Calu3 (cell line): ENCODE measurements around the gene DEFB132. TPM values are rescaled to one million over a fixed set of nuclear protein-coding genes. Genes with fewer than 3 reads are reported as not detected.
"Not testable (repeated sequence)": the region's sequence is repeated elsewhere in the genome, so short reads cannot be mapped to it uniquely, and the experiment has no call there.

Experiments
- BruUV-seq: library from RNA; stranded (reverse); fragments of 400-500 nt; replicated peaks from 2 replicates; lab custom pipeline; 2021; lab: Mats Ljungman, UMichigan
- CTCF ChIA-PET: fragments of 300-600 bp; sonication (Branson Sonifier 250); formaldehyde crosslinking; loops from one replicate; lab custom pipeline; 2022; ENCODE audit warnings: antibody characterized with exemption; lab: Charles Lee
- DNase-seq: peaks from one replicate; pipeline ENCODE4 v3.0.0; 2022
- H3K27ac Mint-ChIP-seq: one replicate; pipeline ENCODE4 v1.8.0; 2022; ENCODE audit warnings: mixed read lengths; ENCODE audit not compliant: unreplicated experiment
- H3K27me3 Mint-ChIP-seq: one replicate; pipeline ENCODE4 v1.8.0; 2022; ENCODE audit warnings: mixed read lengths; ENCODE audit not compliant: unreplicated experiment
- H3K36me3 Mint-ChIP-seq: one replicate; pipeline ENCODE4 v1.8.0; 2022; ENCODE audit warnings: mild to moderate bottlenecking, moderate library complexity, mixed read lengths; ENCODE audit not compliant: insufficient read depth, unreplicated experiment
- H3K4me1 Mint-ChIP-seq: one replicate; pipeline ENCODE4 v1.8.0; 2022; ENCODE audit warnings: mild to moderate bottlenecking, low read depth, mixed read lengths; ENCODE audit not compliant: unreplicated experiment
- H3K4me3 Mint-ChIP-seq: one replicate; pipeline ENCODE4 v1.8.0; 2022; ENCODE audit warnings: mild to moderate bottlenecking, low read depth, moderate library complexity, mixed read lengths; ENCODE audit not compliant: unreplicated experiment
- H3K9me3 Mint-ChIP-seq: one replicate; pipeline ENCODE4 v1.8.0; 2022; ENCODE audit warnings: low read depth, mixed read lengths; ENCODE audit not compliant: unreplicated experiment
- intact Hi-C: fragments of 100-400 bp; cut with micrococcal nuclease; formaldehyde crosslinking; loops from one replicate; pipeline ENCODE4 v1.10.0; 2022; ENCODE audit not compliant: unreplicated experiment
- total RNA-seq: library from RNA; stranded (reverse); gene quantifications from 2 replicates; pipeline ENCODE4 v1.2.3, GENCODE V29; 2022
- TF ChIP-seq, protein P1 (sequence below): fragments of 200-600 bp; IDR thresholded peaks from one replicate; pipeline ENCODE4 v1.8.0; 2022; ENCODE audit warnings: antibody characterized with exemption; ENCODE audit not compliant: unreplicated experiment

DEFB132 gene
- total RNA-seq, 1 experiment from 2014 or later, result not detected

DNA sequence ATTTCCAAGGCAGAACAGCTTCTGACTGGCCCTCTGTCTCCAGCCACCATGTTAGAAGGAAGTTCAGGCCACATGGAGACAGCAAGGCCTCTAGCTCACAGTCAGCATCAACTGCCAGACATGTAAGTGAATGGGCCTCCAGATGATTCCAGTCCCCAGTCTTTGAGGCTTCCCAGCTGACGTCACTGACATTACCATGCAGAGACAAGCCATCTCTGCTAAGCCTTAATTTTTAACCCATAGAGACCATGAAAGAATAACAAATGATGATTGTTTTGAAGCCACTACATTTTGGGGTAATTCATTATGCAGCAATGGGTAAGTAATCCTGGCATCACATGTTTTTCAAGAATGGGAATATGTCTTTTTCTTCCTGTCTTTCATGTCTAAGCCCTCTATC is 41.7 kb upstream of the DEFB132 start:
- H3K27me3 Mint-ChIP-seq, result peaks cover 74% of the 10 kb centered on the region
- CTCF ChIA-PET, result no interaction called here

DNA sequence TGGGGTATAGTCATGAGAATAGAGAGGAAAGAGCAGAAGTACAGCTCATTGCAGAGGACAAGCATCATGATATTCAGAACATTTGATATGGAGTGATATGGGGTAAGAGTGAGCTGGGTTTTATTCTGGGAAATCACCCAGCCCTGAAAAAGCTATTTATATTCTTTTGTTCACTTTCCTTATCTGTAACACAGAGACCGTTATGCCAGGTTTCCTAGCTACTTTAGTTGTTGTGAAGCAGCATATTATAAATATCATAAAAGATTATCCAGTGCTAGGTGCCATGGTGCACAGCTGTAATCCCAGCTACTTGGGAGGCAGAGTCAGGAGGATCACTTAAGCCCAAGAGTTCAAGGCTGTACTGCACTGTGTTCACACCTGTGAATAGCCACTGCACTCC is 40.3 kb upstream of the DEFB132 start:
- intact Hi-C loops, result no loop called here
- Mint-ChIP-seq H3K4me3 (no peak overlapping the region), H3K27me3 (peaks cover 76% of the 10 kb centered on the region), H3K27ac (no peak overlapping the region), H3K36me3 (no peaks in the 10 kb centered on the region), H3K9me3 (no peaks in the 10 kb centered on the region), H3K4me1 (no peaks in the 10 kb centered on the region)
- TF ChIP-seq, protein P1, sequence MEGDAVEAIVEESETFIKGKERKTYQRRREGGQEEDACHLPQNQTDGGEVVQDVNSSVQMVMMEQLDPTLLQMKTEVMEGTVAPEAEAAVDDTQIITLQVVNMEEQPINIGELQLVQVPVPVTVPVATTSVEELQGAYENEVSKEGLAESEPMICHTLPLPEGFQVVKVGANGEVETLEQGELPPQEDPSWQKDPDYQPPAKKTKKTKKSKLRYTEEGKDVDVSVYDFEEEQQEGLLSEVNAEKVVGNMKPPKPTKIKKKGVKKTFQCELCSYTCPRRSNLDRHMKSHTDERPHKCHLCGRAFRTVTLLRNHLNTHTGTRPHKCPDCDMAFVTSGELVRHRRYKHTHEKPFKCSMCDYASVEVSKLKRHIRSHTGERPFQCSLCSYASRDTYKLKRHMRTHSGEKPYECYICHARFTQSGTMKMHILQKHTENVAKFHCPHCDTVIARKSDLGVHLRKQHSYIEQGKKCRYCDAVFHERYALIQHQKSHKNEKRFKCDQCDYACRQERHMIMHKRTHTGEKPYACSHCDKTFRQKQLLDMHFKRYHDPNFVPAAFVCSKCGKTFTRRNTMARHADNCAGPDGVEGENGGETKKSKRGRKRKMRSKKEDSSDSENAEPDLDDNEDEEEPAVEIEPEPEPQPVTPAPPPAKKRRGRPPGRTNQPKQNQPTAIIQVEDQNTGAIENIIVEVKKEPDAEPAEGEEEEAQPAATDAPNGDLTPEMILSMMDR, result no peak
- no TSS peak for BruUV-seq
- CTCF ChIA-PET, result interaction anchor here (0.6 kb wide), 1 partner anchor 112 kb away, joined by 4 read pairs; no protein-coding TSS in a partner anchor
- DNase-seq, result no peak

More for the DNA sequence above, 41.7 kb upstream of the DEFB132 start:
- no peak for DNase-seq
- TF ChIP-seq, protein P1, result no peak
- no peak overlapping the region for H3K4me3 Mint-ChIP-seq
- H3K36me3 Mint-ChIP-seq, result no peaks in the 10 kb centered on the region
- intact Hi-C loops, result no loop called here
- no peaks in the 10 kb centered on the region for H3K4me1 Mint-ChIP-seq
- no TSS peak for BruUV-seq
- H3K9me3 Mint-ChIP-seq, result no peaks in the 10 kb centered on the region
- H3K27ac Mint-ChIP-seq, result no peak overlapping the region

DNA sequence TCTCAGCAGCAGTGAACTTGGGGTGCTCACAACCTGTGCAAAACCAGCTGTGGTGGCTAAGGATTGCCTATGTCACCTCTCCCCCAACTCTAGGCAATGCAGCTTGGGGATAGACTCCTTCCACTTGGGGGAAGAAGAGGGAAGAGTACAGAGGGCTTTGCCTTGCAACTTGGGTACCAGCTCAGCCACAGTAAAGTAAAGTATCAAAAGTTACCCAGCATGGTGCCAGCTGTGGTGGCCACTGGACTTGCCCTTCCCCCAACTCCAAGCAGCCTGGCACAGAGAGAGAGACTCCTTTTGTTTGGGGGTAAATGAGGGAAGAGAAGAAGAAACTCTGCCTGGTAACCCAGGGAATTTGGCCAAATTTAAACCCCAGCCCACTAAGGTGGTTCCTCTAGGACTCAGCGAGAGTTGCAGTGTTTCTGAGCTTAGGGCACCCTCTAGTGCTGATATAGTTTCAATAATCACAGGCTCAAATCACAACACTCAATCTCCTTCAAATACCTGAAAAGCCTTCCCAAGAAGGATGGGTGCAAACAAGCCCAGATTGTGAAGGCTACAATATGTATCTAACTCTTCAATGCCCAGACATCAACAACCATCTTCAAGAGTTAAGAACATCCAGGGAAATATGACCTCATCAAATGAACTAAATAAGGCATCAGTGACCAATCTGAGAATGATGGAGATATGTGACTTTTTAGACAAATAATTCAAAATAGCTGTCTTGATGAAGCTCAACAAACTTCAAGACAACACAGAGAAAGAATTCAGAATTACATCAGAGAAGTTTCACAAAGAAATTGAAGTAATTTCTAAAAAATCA is 38.0 kb upstream of the DEFB132 start:
- Mint-ChIP-seq H3K9me3 (no peaks in the 10 kb centered on the region), H3K27ac (no peak overlapping the region), H3K27me3 (peaks cover 81% of the 10 kb centered on the region), H3K4me1 (no peaks in the 10 kb centered on the region), H3K4me3 (no peak overlapping the region), H3K36me3 (no peaks in the 10 kb centered on the region)
- peak; percentile 23 for DNase-seq
- intact Hi-C loops, result no loop called here
- CTCF ChIA-PET, result interaction anchor here (1.0 kb wide), 1 partner anchor 111 kb away, joined by 4 read pairs; no protein-coding TSS in a partner anchor
- BruUV-seq, result no TSS peak
- TF ChIP-seq, protein P1, result no peak

DNA sequence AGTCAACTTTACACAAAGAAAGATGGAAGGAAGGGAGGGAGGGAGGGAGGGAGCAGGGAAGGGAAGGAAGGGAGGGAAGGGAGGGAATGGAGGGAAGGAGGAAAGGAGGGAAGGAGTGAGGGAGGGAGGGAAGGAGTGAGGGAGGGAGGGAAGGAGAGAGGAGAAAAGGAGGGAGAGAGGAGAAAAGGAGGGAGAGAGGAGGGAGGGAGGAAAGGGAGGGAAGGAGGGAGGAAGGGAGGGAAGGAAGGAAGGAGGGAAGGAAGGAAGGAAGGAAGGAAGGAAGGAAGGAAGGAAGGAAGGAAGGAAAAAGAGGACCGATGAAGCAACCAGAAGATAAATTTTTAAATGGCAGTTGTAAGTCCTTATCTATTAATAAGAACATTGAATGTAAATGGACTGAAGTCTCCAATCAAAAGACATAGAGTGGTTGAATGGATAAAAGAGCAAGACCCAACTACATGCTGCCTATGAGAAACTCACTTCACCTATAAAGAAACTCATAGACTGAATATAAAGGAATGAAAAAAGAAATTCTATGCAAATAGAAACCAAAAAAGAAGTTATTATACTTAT is 36.2 kb upstream of the DEFB132 start:
- intact Hi-C loops, result no loop called here
- no peaks in the 10 kb centered on the region for H3K36me3 Mint-ChIP-seq

DNA sequence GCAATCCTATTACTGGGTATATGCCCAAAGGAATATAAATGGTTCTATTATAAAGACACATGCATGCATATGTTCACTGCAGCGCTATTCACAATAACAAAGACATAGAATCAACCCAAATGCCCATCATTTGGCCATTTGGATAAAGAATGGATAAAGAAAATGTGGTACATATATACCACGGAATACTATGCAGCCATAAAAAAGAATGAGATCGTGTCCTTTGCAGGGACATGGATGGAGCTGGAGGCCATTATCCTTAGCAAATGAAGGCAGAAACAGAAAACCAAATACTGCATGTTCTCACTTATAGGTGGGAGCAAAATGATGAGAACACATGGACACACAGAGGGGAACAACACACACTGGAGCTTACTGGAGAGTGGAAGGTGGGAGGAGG is 31.6 kb upstream of the DEFB132 start:
- H3K4me1 Mint-ChIP-seq, H3K36me3 Mint-ChIP-seq, CTCF ChIA-PET, H3K9me3 Mint-ChIP-seq, H3K4me3 Mint-ChIP-seq, H3K27ac Mint-ChIP-seq, intact Hi-C loops, BruUV-seq, DNase-seq: not testable (repeated sequence)
- H3K27me3 Mint-ChIP-seq, result peaks cover 78% of the 10 kb centered on the region

More for the DNA sequence above, 36.2 kb upstream of the DEFB132 start:
- H3K4me3 Mint-ChIP-seq, result no peak overlapping the region
- BruUV-seq, result no TSS peak
- no peak for DNase-seq
- H3K4me1 Mint-ChIP-seq, result no peaks in the 10 kb centered on the region
- TF ChIP-seq, protein P1, result no peak
- no peak overlapping the region for H3K27ac Mint-ChIP-seq
- CTCF ChIA-PET, result no interaction called here
- peaks cover 84% of the 10 kb centered on the region for H3K27me3 Mint-ChIP-seq
- no peaks in the 10 kb centered on the region for H3K9me3 Mint-ChIP-seq
